Right atrium auricular region (tissue), 2 donors: ENCODE data around the gene PLD5. TPM values are rescaled to one million over a fixed set of nuclear protein-coding genes. Genes with fewer than 3 reads are reported as not detected.
"Not testable (repeated sequence)": the region's sequence is repeated elsewhere in the genome, so short reads cannot be mapped to it uniquely, and the experiment has no call there.

Experiments used
- DNase-seq: peaks from one replicate; pipeline ENCODE4 v3.0.0-alpha.2; 2019; ENCODE audit warnings: low spot score
- H3K27ac ChIP-seq, 2 donors: fragments of 200-600 bp; sonication (generic); 1 replicate in 1 of 2; 2 replicates in 1 of 2; pipeline ENCODE4 v1.5.1; 2016 to 2019
- H3K27me3 ChIP-seq, 2 donors: fragments of 200-600 bp; sonication (generic); one replicate each; pipeline versions ENCODE4 v1.5.1 to v1.6.0; 2017 to 2019
- H3K36me3 ChIP-seq: fragments of 200-600 bp; sonication (generic); one replicate; pipeline ENCODE4 v1.5.1; 2016
- H3K4me1 ChIP-seq, 2 donors: fragments of 200-600 bp; sonication (generic); one replicate each; pipeline versions ENCODE4 v1.5.1 to v1.6.0; 2017 to 2019
- H3K4me3 ChIP-seq, 2 donors: fragments of 200-600 bp; sonication (generic); 1 replicate in 1 of 2; 2 replicates in 1 of 2; pipeline ENCODE4 v1.5.1; 2017 to 2019; ENCODE audit warnings: mild to moderate bottlenecking in 1 of 2, moderate library complexity in 1 of 2
- H3K9me3 ChIP-seq, 2 donors: fragments of 200-600 bp; sonication (generic); one replicate each; pipeline ENCODE4 v1.5.1; 2019
- CTCF ChIP-seq, 2 donors: fragments of 200-600 bp; sonication (generic); IDR thresholded peaks; one replicate each; pipeline ENCODE4 v1.5.1; 2019; ENCODE audit warnings: antibody characterized with exemption in 2 of 2
- total RNA-seq, 2 donors: library from RNA; depleted of rRNA; stranded (reverse); fragments of >200 nt; gene quantifications; one replicate each; pipeline ENCODE4 v1.1.0, GENCODE V29; 2016

The PLD5 gene
- total RNA-seq, 2 donors from 2014 or later = 0.12 to 0.19 TPM

- Histone ChIP-seq H3K27ac (no peak overlapping the region), H3K9me3 (peaks cover 0 to 10% of the 10 kb centered on the region in 2 donors), H3K36me3 (no peaks in the 10 kb centered on the region), H3K4me1 (no peaks in the 10 kb centered on the region), H3K27me3 (no peaks in the 10 kb centered on the region), H3K4me3 (no peak overlapping the region)
- DNase-seq = no peak
- no peak for TF ChIP-seq CTCF (IDR thresholded peaks at IDR 0.05)
Measured at GRCh38 chr1:242489545-242489944, 35.0 kb downstream of the PLD5 start.

- Histone ChIP-seq H3K36me3 (no peaks in the 10 kb centered on the region), H3K4me3 (no peak overlapping the region), H3K27ac (no peak overlapping the region), H3K9me3 (peaks cover 0 to 6% of the 10 kb centered on the region in 2 donors), H3K4me1 (no peaks in the 10 kb centered on the region), H3K27me3 (no peaks in the 10 kb centered on the region)
- no peak for DNase-seq
- no peak for TF ChIP-seq CTCF (IDR thresholded peaks at IDR 0.05)
Measured at GRCh38 chr1:242477944-242478343, 46.6 kb downstream of the PLD5 start.

- Histone ChIP-seq H3K36me3 (no peaks in the 10 kb centered on the region), H3K4me3 (no peak overlapping the region), H3K4me1 (no peaks in the 10 kb centered on the region), H3K27ac (no peak overlapping the region), H3K9me3 (peaks cover 0 to 4% of the 10 kb centered on the region in 2 donors), H3K27me3 (no peaks in the 10 kb centered on the region)
- TF ChIP-seq CTCF (IDR thresholded peaks at IDR 0.05) = no peak
- no peak for DNase-seq
Measured at GRCh38 chr1:242470774-242471173, 53.7 kb downstream of the PLD5 start.

- no peak for DNase-seq
- Histone ChIP-seq H3K27me3 (no peaks in the 10 kb centered on the region), H3K27ac (no peak overlapping the region), H3K36me3 (no peaks in the 10 kb centered on the region), H3K4me1 (no peaks in the 10 kb centered on the region), H3K9me3 (no peaks in the 10 kb centered on the region), H3K4me3 (no peak overlapping the region)
- TF ChIP-seq CTCF (IDR thresholded peaks at IDR 0.05) = no peak
Measured at GRCh38 chr1:242468784-242469183, 55.7 kb downstream of the PLD5 start.

GRCh38 chr1:242467556-242468145, 56.8 kb downstream of the PLD5 start:
- peak in 1 of 2 donors; percentile 69 for TF ChIP-seq CTCF (IDR thresholded peaks at IDR 0.05)
- Histone ChIP-seq H3K36me3 (no peaks in the 10 kb centered on the region), H3K4me1 (no peaks in the 10 kb centered on the region), H3K27me3 (no peaks in the 10 kb centered on the region), H3K27ac (no peak overlapping the region), H3K4me3 (no peak overlapping the region), H3K9me3 (no peaks in the 10 kb centered on the region)
- DNase-seq = peak; percentile 62

- no peaks in the 10 kb centered on the region for H3K4me1 ChIP-seq
- TF ChIP-seq CTCF (IDR thresholded peaks at IDR 0.05) = no peak
- H3K9me3 ChIP-seq = no peaks in the 10 kb centered on the region
- H3K27me3 ChIP-seq = no peaks in the 10 kb centered on the region
- no peaks in the 10 kb centered on the region for H3K36me3 ChIP-seq
- no peak overlapping the region for H3K27ac ChIP-seq
- no peak for DNase-seq
- no peak overlapping the region for H3K4me3 ChIP-seq
Measured at GRCh38 chr1:242462867-242463266, 61.6 kb downstream of the PLD5 start.

GRCh38 chr1:242459740-242460139, 64.8 kb downstream of the PLD5 start:
- not testable (repeated sequence) for H3K4me1 ChIP-seq, H3K36me3 ChIP-seq, H3K27ac ChIP-seq, H3K27me3 ChIP-seq, H3K9me3 ChIP-seq, H3K4me3 ChIP-seq, DNase-seq
